ENCODE results near the gene RND3.

RND3 gene

GRCh38 chr2:150441784-150442183 lies 45.7 kb downstream of the RND3 start:
- no peak for DNase-seq (ENCODE audit: low read depth in 3 of 3)

GRCh38 chr2:150441226-150441625 lies 46.2 kb downstream of the RND3 start:
- no peak for DNase-seq (ENCODE audit: low read depth in 3 of 3)

GRCh38 chr2:150438654-150439053 lies 48.8 kb downstream of the RND3 start:
- DNase-seq (ENCODE audit: low read depth in 3 of 3), result no peak

- no peak for DNase-seq (ENCODE audit: low read depth in 3 of 3)
Measured at GRCh38 chr2:150438041-150438440, 49.4 kb downstream of the RND3 start.

GRCh38 chr2:150432312-150432625 lies 55.2 kb downstream of the RND3 start:
- DNase-seq (ENCODE audit: low read depth in 3 of 3), result no peak

GRCh38 chr2:150431561-150432311 lies 55.7 kb downstream of the RND3 start:
- no peak for DNase-seq (ENCODE audit: low read depth in 3 of 3)

- DNase-seq (ENCODE audit: low read depth in 3 of 3), result no peak
Measured at GRCh38 chr2:150429384-150429961, 58.0 kb downstream of the RND3 start.

- DNase-seq (ENCODE audit: low read depth in 3 of 3), result no peak
Measured at GRCh38 chr2:150428641-150429040, 58.8 kb downstream of the RND3 start.

GRCh38 chr2:150427298-150427697 lies 60.2 kb downstream of the RND3 start:
- no peak for DNase-seq (ENCODE audit: low read depth in 3 of 3)

GRCh38 chr2:150426724-150427123 lies 60.7 kb downstream of the RND3 start:
- DNase-seq (ENCODE audit: low read depth in 3 of 3), result no peak

GRCh38 chr2:150426315-150426714 lies 61.2 kb downstream of the RND3 start:
- DNase-seq (ENCODE audit: low read depth in 3 of 3), result no peak

GRCh38 chr2:150425121-150425955 lies 62.1 kb downstream of the RND3 start:
- no peak for DNase-seq (ENCODE audit: low read depth in 3 of 3)

GRCh38 chr2:150424406-150424805 lies 63.1 kb downstream of the RND3 start:
- DNase-seq (ENCODE audit: low read depth in 3 of 3), result no peak

GRCh38 chr2:150421126-150421651 lies 66.3 kb downstream of the RND3 start:
- DNase-seq (ENCODE audit: low read depth in 3 of 3), result no peak

- no peak for DNase-seq (ENCODE audit: low read depth in 3 of 3)
Measured at GRCh38 chr2:150418916-150419315, 68.6 kb downstream of the RND3 start.

All from stimulated activated CD4-positive, alpha-beta T cell treated with anti-CD3 and anti-CD28 coated beads, TNF-alpha, amount 100 ng/mL, for 48 hours (primary cell).